A673 (cell line): ENCODE results near the gene FLVCR2.

Experiments used
- EZH2 ChIP-seq: fragments of 200-600 bp; sonication (generic); IDR thresholded peaks from 2 replicates; pipeline ENCODE4 v1.6.1; 2017; ENCODE audit warnings: borderline replicate concordance, low read depth, mild to moderate bottlenecking, mixed read lengths, antibody characterized with exemption, low read length; ENCODE audit not compliant: poor library complexity, severe bottlenecking
- TF ChIP-seq, protein P1 (sequence below): fragments of 300-800, 200-600 bp; sonication (generic); conservative IDR thresholded peaks from 2 replicates; pipeline ENCODE4 v1.5.1; 2017; ENCODE audit warnings: low read depth, mild to moderate bottlenecking, antibody characterized with exemption, low read length, moderate library complexity, mixed read lengths

DNA sequence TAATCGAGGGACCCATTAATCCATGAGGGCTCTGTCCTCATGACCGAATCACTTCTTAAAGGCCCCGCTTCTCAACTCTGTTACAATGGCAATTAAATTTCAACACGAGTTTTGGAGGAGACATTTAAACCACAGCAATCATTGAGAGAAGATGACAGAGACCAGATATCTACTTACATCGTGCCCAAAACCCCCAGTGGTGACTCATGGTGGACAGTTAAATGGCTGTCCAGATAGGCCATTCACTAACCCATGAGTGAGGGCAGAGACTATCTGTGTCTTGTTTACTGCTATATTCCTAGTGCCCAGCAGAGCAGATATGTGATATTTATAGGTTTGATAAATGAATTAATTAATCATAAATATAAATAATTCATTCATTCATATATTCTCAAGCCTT is 20.0 kb upstream of the FLVCR2 start:
- TF ChIP-seq, protein P1, sequence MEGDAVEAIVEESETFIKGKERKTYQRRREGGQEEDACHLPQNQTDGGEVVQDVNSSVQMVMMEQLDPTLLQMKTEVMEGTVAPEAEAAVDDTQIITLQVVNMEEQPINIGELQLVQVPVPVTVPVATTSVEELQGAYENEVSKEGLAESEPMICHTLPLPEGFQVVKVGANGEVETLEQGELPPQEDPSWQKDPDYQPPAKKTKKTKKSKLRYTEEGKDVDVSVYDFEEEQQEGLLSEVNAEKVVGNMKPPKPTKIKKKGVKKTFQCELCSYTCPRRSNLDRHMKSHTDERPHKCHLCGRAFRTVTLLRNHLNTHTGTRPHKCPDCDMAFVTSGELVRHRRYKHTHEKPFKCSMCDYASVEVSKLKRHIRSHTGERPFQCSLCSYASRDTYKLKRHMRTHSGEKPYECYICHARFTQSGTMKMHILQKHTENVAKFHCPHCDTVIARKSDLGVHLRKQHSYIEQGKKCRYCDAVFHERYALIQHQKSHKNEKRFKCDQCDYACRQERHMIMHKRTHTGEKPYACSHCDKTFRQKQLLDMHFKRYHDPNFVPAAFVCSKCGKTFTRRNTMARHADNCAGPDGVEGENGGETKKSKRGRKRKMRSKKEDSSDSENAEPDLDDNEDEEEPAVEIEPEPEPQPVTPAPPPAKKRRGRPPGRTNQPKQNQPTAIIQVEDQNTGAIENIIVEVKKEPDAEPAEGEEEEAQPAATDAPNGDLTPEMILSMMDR = no peak
- no peak for TF ChIP-seq EZH2
